ENCODE results near the gene DUXB.

DNA sequence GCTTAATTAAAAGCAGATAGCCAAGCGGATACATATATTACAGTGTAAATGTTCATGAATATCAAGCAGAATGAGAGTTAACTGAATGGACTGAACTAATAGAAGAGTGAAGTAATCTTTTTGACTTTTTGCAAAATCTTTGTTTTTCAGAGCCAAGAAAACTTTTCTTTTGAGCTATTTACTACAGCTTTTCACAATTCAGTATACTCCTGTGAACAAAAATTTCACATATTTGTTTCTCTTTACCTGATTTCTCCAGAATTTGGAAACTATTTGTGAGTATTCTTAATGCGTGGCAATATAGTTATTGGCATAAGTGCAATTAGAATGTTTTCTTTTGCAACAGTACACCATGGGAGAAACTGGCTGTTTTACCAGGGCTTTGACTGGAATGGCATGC, 9.1 kb upstream of the DUXB start:
- no peak for TF ChIP-seq CTCF (conservative IDR thresholded peaks at IDR 0.05; ENCODE audit: low read depth in 2 of 2)
- TF ChIP-seq ZNF114 (CRISPR knock-in tag; IDR thresholded peaks at IDR 0.05): no peak
- TF ChIP-seq, protein P1, sequence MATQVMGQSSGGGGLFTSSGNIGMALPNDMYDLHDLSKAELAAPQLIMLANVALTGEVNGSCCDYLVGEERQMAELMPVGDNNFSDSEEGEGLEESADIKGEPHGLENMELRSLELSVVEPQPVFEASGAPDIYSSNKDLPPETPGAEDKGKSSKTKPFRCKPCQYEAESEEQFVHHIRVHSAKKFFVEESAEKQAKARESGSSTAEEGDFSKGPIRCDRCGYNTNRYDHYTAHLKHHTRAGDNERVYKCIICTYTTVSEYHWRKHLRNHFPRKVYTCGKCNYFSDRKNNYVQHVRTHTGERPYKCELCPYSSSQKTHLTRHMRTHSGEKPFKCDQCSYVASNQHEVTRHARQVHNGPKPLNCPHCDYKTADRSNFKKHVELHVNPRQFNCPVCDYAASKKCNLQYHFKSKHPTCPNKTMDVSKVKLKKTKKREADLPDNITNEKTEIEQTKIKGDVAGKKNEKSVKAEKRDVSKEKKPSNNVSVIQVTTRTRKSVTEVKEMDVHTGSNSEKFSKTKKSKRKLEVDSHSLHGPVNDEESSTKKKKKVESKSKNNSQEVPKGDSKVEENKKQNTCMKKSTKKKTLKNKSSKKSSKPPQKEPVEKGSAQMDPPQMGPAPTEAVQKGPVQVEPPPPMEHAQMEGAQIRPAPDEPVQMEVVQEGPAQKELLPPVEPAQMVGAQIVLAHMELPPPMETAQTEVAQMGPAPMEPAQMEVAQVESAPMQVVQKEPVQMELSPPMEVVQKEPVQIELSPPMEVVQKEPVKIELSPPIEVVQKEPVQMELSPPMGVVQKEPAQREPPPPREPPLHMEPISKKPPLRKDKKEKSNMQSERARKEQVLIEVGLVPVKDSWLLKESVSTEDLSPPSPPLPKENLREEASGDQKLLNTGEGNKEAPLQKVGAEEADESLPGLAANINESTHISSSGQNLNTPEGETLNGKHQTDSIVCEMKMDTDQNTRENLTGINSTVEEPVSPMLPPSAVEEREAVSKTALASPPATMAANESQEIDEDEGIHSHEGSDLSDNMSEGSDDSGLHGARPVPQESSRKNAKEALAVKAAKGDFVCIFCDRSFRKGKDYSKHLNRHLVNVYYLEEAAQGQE (IDR thresholded peaks at IDR 0.05; ENCODE audit: unreplicated experiment): no peak
- TF ChIP-seq EZH2 (IDR thresholded peaks at IDR 0.05; ENCODE audit: low read depth, unreplicated experiment): no peak
- TF ChIP-seq CREB1 (CRISPR knock-in tag; IDR thresholded peaks at IDR 0.05; ENCODE audit: low read depth): no peak
- TF ChIP-seq POLR2AphosphoS5 (IDR thresholded peaks at IDR 0.05; ENCODE audit: low read depth): no peak
- no peak for TF ChIP-seq EZH2phosphoT487 (IDR thresholded peaks at IDR 0.05; ENCODE audit: unreplicated experiment)
- TF ChIP-seq JUNB (IDR thresholded peaks at IDR 0.05; ENCODE audit: unreplicated experiment): no peak
- TF ChIP-seq, protein P2, sequence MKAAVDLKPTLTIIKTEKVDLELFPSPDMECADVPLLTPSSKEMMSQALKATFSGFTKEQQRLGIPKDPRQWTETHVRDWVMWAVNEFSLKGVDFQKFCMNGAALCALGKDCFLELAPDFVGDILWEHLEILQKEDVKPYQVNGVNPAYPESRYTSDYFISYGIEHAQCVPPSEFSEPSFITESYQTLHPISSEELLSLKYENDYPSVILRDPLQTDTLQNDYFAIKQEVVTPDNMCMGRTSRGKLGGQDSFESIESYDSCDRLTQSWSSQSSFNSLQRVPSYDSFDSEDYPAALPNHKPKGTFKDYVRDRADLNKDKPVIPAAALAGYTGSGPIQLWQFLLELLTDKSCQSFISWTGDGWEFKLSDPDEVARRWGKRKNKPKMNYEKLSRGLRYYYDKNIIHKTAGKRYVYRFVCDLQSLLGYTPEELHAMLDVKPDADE (IDR thresholded peaks at IDR 0.05): no peak
- no peak for TF ChIP-seq NANOG (IDR thresholded peaks at IDR 0.05; ENCODE audit: borderline replicate concordance)
- TF ChIP-seq STAT1 (IDR thresholded peaks at IDR 0.05; ENCODE audit: unreplicated experiment): no peak
- no peak for TF ChIP-seq ZNF331 (CRISPR knock-in tag; IDR thresholded peaks at IDR 0.05; ENCODE audit: low read depth)
- TF ChIP-seq ZNF462 (CRISPR knock-in tag; IDR thresholded peaks at IDR 0.05): no peak

Measured in GM23338 (cell line).